HepG2 (cell line): ENCODE measurements around the gene EMC9. TPM values are rescaled to one million over a fixed set of nuclear protein-coding genes. Genes with fewer than 3 reads are reported as not detected.

Experiments
- CBX1 ChIP-seq: IDR thresholded peaks from one replicate; pipeline ENCODE4 v1.6.1; 2016; ENCODE audit warnings: antibody characterized with exemption, low read depth
- EHMT2 ChIP-seq: fragments of 200-600 bp; sonication (generic); IDR thresholded peaks from 2 replicates; pipeline ENCODE4 v1.7.0; 2017; ENCODE audit warnings: antibody characterized with exemption, low read depth, low read length, borderline replicate concordance
- FOSL1 ChIP-seq: sonication (generic); formaldehyde crosslinking; IDR thresholded peaks from 2 replicates; pipeline ENCODE4 v1.9.0; 2021; ENCODE audit warnings: missing genetic modification reagents, borderline replicate concordance
- GPN1 ChIP-seq: sonication (generic); formaldehyde crosslinking; IDR thresholded peaks from 2 replicates; pipeline ENCODE4 v1.5.1; 2020; ENCODE audit warnings: missing genetic modification reagents, borderline replicate concordance
- KDM6A ChIP-seq: IDR thresholded peaks from 2 replicates; pipeline ENCODE4 v1.6.1; 2016; ENCODE audit warnings: low read depth
- MYPOP ChIP-seq: sonication (generic); formaldehyde crosslinking; IDR thresholded peaks from 2 replicates; pipeline ENCODE4 v1.8.1; 2023; ENCODE audit warnings: mild to moderate bottlenecking, moderate library complexity, missing genetic modification reagents
- NFYC ChIP-seq: IDR thresholded peaks from 2 replicates; pipeline ENCODE4 v1.6.1; 2016; ENCODE audit warnings: missing genetic modification reagents, missing compliant biosample characterization
- NR2F2 ChIP-seq: IDR thresholded peaks from 2 replicates; pipeline ENCODE4 v1.6.1; 2012; ENCODE audit warnings: low read depth, inconsistent platforms, borderline replicate concordance
- POLR2G ChIP-seq: fragments of 200-400 bp; formaldehyde crosslinking; IDR thresholded peaks from 2 replicates; pipeline ENCODE4 v1.6.1; 2018; ENCODE audit warnings: mild to moderate bottlenecking, low read depth, low read length, moderate library complexity
- SAFB2 ChIP-seq: sonication (generic); formaldehyde crosslinking; IDR thresholded peaks from 2 replicates; pipeline ENCODE4 v1.5.1; 2020; ENCODE audit warnings: missing genetic modification reagents, low read depth, mild to moderate bottlenecking, borderline replicate concordance
- TBX2 ChIP-seq: sonication (generic); formaldehyde crosslinking; IDR thresholded peaks from 2 replicates; pipeline ENCODE4 v1.5.0; 2020; ENCODE audit warnings: missing genetic modification reagents, mild to moderate bottlenecking, borderline replicate concordance
- TFDP2 ChIP-seq: sonication (generic); formaldehyde crosslinking; IDR thresholded peaks from 2 replicates; pipeline ENCODE4 v1.4.0; 2020; ENCODE audit warnings: missing genetic modification reagents
- TGIF2 ChIP-seq: IDR thresholded peaks from 2 replicates; pipeline ENCODE4 v1.6.1; 2016; ENCODE audit warnings: control low read depth, missing compliant biosample characterization
- ZBTB4 ChIP-seq: sonication (generic); formaldehyde crosslinking; IDR thresholded peaks from 2 replicates; pipeline ENCODE4 v1.4.0; 2020; ENCODE audit warnings: missing genetic modification reagents, mild to moderate bottlenecking, borderline replicate concordance
- ZBTB7A ChIP-seq: sonication (generic); formaldehyde crosslinking; IDR thresholded peaks from 2 replicates; pipeline ENCODE4 v1.8.0; 2022; ENCODE audit warnings: mild to moderate bottlenecking, missing genetic modification reagents
- ZMYM2 ChIP-seq: sonication (generic); formaldehyde crosslinking; IDR thresholded peaks from 2 replicates; pipeline ENCODE4 v1.8.0; 2022; ENCODE audit warnings: mild to moderate bottlenecking, missing genetic modification reagents
- ZNF264 ChIP-seq: sonication (generic); formaldehyde crosslinking; IDR thresholded peaks from 2 replicates; pipeline ENCODE4 v1.4.0; 2020; ENCODE audit warnings: missing genetic modification reagents
- ZNF282 ChIP-seq: fragments of 450-650 bp; IDR thresholded peaks from 2 replicates; pipeline ENCODE4 v1.6.1; 2018; ENCODE audit not compliant: partially characterized antibody
- ZNF713 ChIP-seq: sonication (generic); formaldehyde crosslinking; IDR thresholded peaks from 2 replicates; pipeline ENCODE4 v1.4.0; 2020; ENCODE audit warnings: mild to moderate bottlenecking, missing genetic modification reagents
- ZNF772 ChIP-seq: sonication (generic); formaldehyde crosslinking; IDR thresholded peaks from 2 replicates; pipeline ENCODE4 v1.5.0; 2020; ENCODE audit warnings: mild to moderate bottlenecking, missing genetic modification reagents
- ZSCAN25 ChIP-seq: sonication (generic); formaldehyde crosslinking; IDR thresholded peaks from 2 replicates; pipeline ENCODE4 v1.8.0; 2022; ENCODE audit warnings: mild to moderate bottlenecking, missing genetic modification reagents
- polyA plus RNA-seq, 8 experiments: library from polyadenylated mRNA; depleted of rRNA in 3 of 8; stranded (reverse) in 7 of 8; unstranded in 1 of 8; fragments of >200 nt; fragmentation: Illumina TruSeq in 4 of 8; extraction: Trizol in 4 of 8; gene quantifications; 2 replicates each; pipeline versions ENCODE4 v1.2.1 to v1.2.3, GENCODE V29; 2011 to 2016; ENCODE audit warnings: low read depth in 4 of 8, missing spikeins in 1 of 8, mixed read lengths in 1 of 8; ENCODE audit not compliant: insufficient read depth in 1 of 8
- total RNA-seq, 5 experiments: library from RNA; depleted of rRNA; stranded (reverse); fragments of >200 nt; fragmentation: Illumina TruSeq; extraction: Trizol; gene quantifications; 2 replicates each; pipeline ENCODE4 v1.2.3, GENCODE V29; 2016; ENCODE audit warnings: low read depth in 1 of 5
- TF ChIP-seq, protein P1 (sequence below): sonication (generic); formaldehyde crosslinking; IDR thresholded peaks from 2 replicates; pipeline ENCODE4 v1.4.0; 2020; ENCODE audit warnings: missing genetic modification reagents

EMC9 gene
- total and polyA plus RNA-seq, 2 of the 13 experiments (the other 11 are each of a cell fraction or from before 2014, with no cell fraction given) = 60.5 to 78.7 TPM

- TF ChIP-seq ZBTB4 (CRISPR knock-in tag) = no peak
- 0 out of 2 replicates have a peak, but pooled peaks have one; percentile 2 for TF ChIP-seq ZSCAN25 (CRISPR knock-in tag)
- TF ChIP-seq ZBTB7A (CRISPR knock-in tag) = no peak
- TF ChIP-seq ZNF772 = peak; percentile 21; the same call in 1 of the 2 replicates
- TF ChIP-seq POLR2G = peak; percentile 89
- no peak for TF ChIP-seq ZNF264 (CRISPR knock-in tag)
- TF ChIP-seq NFYC = peak; percentile 87
- no peak for TF ChIP-seq MYPOP (CRISPR knock-in tag)
- TF ChIP-seq TGIF2 = no peak
- no peak; the same call in 1 of the 2 replicates for TF ChIP-seq KDM6A (CRISPR knock-in tag)
- TF ChIP-seq, protein P1, sequence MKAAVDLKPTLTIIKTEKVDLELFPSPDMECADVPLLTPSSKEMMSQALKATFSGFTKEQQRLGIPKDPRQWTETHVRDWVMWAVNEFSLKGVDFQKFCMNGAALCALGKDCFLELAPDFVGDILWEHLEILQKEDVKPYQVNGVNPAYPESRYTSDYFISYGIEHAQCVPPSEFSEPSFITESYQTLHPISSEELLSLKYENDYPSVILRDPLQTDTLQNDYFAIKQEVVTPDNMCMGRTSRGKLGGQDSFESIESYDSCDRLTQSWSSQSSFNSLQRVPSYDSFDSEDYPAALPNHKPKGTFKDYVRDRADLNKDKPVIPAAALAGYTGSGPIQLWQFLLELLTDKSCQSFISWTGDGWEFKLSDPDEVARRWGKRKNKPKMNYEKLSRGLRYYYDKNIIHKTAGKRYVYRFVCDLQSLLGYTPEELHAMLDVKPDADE = peak; percentile 19; the same call in 1 of the 2 replicates
- TF ChIP-seq TBX2 (CRISPR knock-in tag) = peak; percentile 62
- TF ChIP-seq ZMYM2 (CRISPR knock-in tag) = no peak
- peak; percentile 15 for TF ChIP-seq CBX1
- TF ChIP-seq ZNF282 = no peak
- no peak for TF ChIP-seq NR2F2
- peak; percentile 74; the same call in 1 of the 2 replicates for TF ChIP-seq TFDP2 (CRISPR knock-in tag)
- 0 out of 2 replicates have a peak, but pooled peaks have one; percentile 38 for TF ChIP-seq GPN1 (CRISPR knock-in tag)
- peak; percentile 38; the same call in 1 of the 2 replicates for TF ChIP-seq FOSL1 (CRISPR knock-in tag)
- TF ChIP-seq EHMT2 = no peak
- TF ChIP-seq ZNF713 (CRISPR knock-in tag) = peak; percentile 75; the same call in 1 of the 2 replicates
- TF ChIP-seq SAFB2 (CRISPR knock-in tag) = no peak; the same call in 1 of the 2 replicates
Observed at GRCh38 chr14:24146978-24147760, 5.8 kb upstream of the EMC9 start, which contains the start of gene RNF31 (continued).
